Measurements from ENCODE around the gene FANK1. TPM values are rescaled to one million over a fixed set of nuclear protein-coding genes. Genes with fewer than 3 reads are reported as not detected.
"Not testable (repeated sequence)": the region's sequence is repeated elsewhere in the genome, so short reads cannot be mapped to it uniquely, and the experiment has no call there.

The FANK1 gene
- total and polyA plus RNA-seq, 2 experiments from 2014 or later = 10.2 to 13.3 TPM

- H3K79me2 ChIP-seq (ENCODE audit: insufficient read depth); in situ Hi-C loops (cut with MboI); H3K9me3 ChIP-seq (ENCODE audit: low read depth); H3K4me3 ChIP-seq; DNase-seq; H4K20me1 ChIP-seq (ENCODE audit: insufficient read depth); H3K36me3 ChIP-seq (ENCODE audit: low read depth); H3K27me3 ChIP-seq (replicated peaks; ENCODE audit: insufficient read depth); H3F3A ChIP-seq (ENCODE audit: insufficient read depth); H2AFZ ChIP-seq; H3K27ac ChIP-seq; H3K4me1 ChIP-seq (ENCODE audit: insufficient read depth); H3K9ac ChIP-seq; H3K9me2 ChIP-seq (ENCODE audit: insufficient read depth); H3K4me2 ChIP-seq (ENCODE audit: unreplicated experiment): not testable (repeated sequence)
- 60 to 65% methylated on average over 3 of the region's 3 CpGs for WGBS, 2 experiments (ENCODE audit: low coverage in 1 of 2, low lambda C conversion rate in 2 of 2, missing lambda C conversion rate in 2 of 2)
Observed at GRCh38 chr10:125909491-125909890, 13.1 kb downstream of the FANK1 start.

GRCh38 chr10:125911145-125911544, 14.8 kb downstream of the FANK1 start:
- H3K27ac ChIP-seq = no peak overlapping the region
- no peak overlapping the region for H3K9ac ChIP-seq
- no peak overlapping the region for H3K4me2 ChIP-seq (ENCODE audit: unreplicated experiment)
- H3K4me3 ChIP-seq = no peak overlapping the region
- 87 to 91% methylated on average over 10 of the region's 10 CpGs for WGBS, 2 experiments (ENCODE audit: low coverage in 1 of 2, low lambda C conversion rate in 2 of 2, missing lambda C conversion rate in 2 of 2)
- no peak for DNase-seq
- no peaks in the 10 kb centered on the region for H4K20me1 ChIP-seq (ENCODE audit: insufficient read depth)
- no peaks in the 10 kb centered on the region for H3K27me3 ChIP-seq (replicated peaks; ENCODE audit: insufficient read depth)
- TF ChIP-seq EZH2phosphoT487 (IDR thresholded peaks at IDR 0.05; ENCODE audit: insufficient read depth, low read depth) (no peak), EZH2 (IDR thresholded peaks at IDR 0.05; ENCODE audit: insufficient read depth, poor library complexity, severe bottlenecking) (no peak)
- no peaks in the 10 kb centered on the region for H3K4me1 ChIP-seq (ENCODE audit: insufficient read depth)
- no peaks in the 10 kb centered on the region for H3K36me3 ChIP-seq (ENCODE audit: low read depth)
- no peaks in the 10 kb centered on the region for H3F3A ChIP-seq (ENCODE audit: insufficient read depth)
- in situ Hi-C loops (cut with MboI) = no loop called here
- no peaks in the 10 kb centered on the region for H3K9me2 ChIP-seq (ENCODE audit: insufficient read depth)
- no peak overlapping the region for H2AFZ ChIP-seq
- no peaks in the 10 kb centered on the region for H3K79me2 ChIP-seq (ENCODE audit: insufficient read depth)
- no peaks in the 10 kb centered on the region for H3K9me3 ChIP-seq (ENCODE audit: low read depth)

- H4K20me1 ChIP-seq (ENCODE audit: insufficient read depth) = no peaks in the 10 kb centered on the region
- H3K4me3 ChIP-seq = no peak overlapping the region
- TF ChIP-seq EZH2phosphoT487 (IDR thresholded peaks at IDR 0.05; ENCODE audit: insufficient read depth, low read depth) (no peak), EZH2 (IDR thresholded peaks at IDR 0.05; ENCODE audit: insufficient read depth, poor library complexity, severe bottlenecking) (no peak)
- no peak overlapping the region for H2AFZ ChIP-seq
- no peak overlapping the region for H3K4me2 ChIP-seq (ENCODE audit: unreplicated experiment)
- H3K9me2 ChIP-seq (ENCODE audit: insufficient read depth) = no peaks in the 10 kb centered on the region
- H3F3A ChIP-seq (ENCODE audit: insufficient read depth) = no peaks in the 10 kb centered on the region
- H3K27me3 ChIP-seq (replicated peaks; ENCODE audit: insufficient read depth) = no peaks in the 10 kb centered on the region
- H3K79me2 ChIP-seq (ENCODE audit: insufficient read depth) = no peaks in the 10 kb centered on the region
- no peaks in the 10 kb centered on the region for H3K36me3 ChIP-seq (ENCODE audit: low read depth)
- H3K4me1 ChIP-seq (ENCODE audit: insufficient read depth) = no peaks in the 10 kb centered on the region
- no peak overlapping the region for H3K9ac ChIP-seq
- in situ Hi-C loops (cut with MboI) = no loop called here
- H3K27ac ChIP-seq = no peak overlapping the region
- WGBS, 2 experiments (ENCODE audit: low coverage in 1 of 2, low lambda C conversion rate in 2 of 2, missing lambda C conversion rate in 2 of 2) = 48 to 55% methylated on average over 4 of the region's 4 CpGs
- no peaks in the 10 kb centered on the region for H3K9me3 ChIP-seq (ENCODE audit: low read depth)
- no peak for DNase-seq
Observed at GRCh38 chr10:125911990-125912389, 15.6 kb downstream of the FANK1 start.

DNA sequence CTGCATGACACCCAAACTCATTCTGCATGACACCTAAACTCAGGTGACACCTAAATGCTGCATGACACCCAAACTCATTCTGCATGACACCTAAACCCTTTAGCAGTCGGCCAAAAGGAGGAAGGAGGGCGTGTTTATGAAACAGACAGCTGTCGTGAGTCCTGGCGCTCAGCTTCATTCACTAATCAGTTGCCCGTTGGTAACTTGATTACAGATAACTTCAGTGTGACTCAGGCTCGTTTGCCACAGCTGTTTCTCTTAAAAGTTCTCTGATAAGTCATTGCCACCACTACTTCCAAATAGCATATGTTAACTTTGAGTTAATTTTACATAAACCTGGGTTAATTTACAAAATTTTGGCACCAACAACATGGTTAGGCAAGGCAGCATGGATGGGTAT, 16.9 kb downstream of the FANK1 start:
- in situ Hi-C loops (cut with MboI); H3K9me2 ChIP-seq (ENCODE audit: insufficient read depth); H3K36me3 ChIP-seq (ENCODE audit: low read depth); H3K27ac ChIP-seq; H3K4me2 ChIP-seq (ENCODE audit: unreplicated experiment); H3F3A ChIP-seq (ENCODE audit: insufficient read depth); H2AFZ ChIP-seq; H3K9ac ChIP-seq; H3K4me1 ChIP-seq (ENCODE audit: insufficient read depth); DNase-seq; H3K79me2 ChIP-seq (ENCODE audit: insufficient read depth); H3K4me3 ChIP-seq; H4K20me1 ChIP-seq (ENCODE audit: insufficient read depth); H3K9me3 ChIP-seq (ENCODE audit: low read depth); H3K27me3 ChIP-seq (replicated peaks; ENCODE audit: insufficient read depth): not testable (repeated sequence)
- WGBS, 2 experiments (ENCODE audit: low coverage in 1 of 2, low lambda C conversion rate in 2 of 2, missing lambda C conversion rate in 2 of 2) = 44 to 53% methylated on average over 6 of the region's 6 CpGs

DNA sequence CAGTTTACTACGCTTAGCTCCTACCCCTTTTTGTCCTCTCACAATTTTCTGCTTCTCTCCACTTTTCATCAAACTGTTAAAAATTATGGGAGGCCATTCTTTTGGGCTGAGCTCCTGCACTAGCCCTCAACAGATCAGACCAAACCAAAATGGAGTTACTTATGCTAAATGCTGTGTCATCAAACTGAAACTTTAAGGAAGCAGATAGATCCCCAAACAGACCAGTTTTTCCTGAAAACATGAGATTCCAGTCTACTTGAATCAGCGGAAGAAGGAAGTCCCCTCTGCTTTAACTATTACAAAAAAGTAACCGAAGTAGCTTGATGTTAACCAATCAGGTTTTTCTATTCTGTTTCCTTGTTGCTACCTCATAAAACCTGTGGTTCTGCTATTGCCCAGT, 20.6 kb downstream of the FANK1 start:
- no peak for TF ChIP-seq EZH2phosphoT487 (IDR thresholded peaks at IDR 0.05; ENCODE audit: insufficient read depth, low read depth)
- no peak for TF ChIP-seq EZH2 (IDR thresholded peaks at IDR 0.05; ENCODE audit: insufficient read depth, poor library complexity, severe bottlenecking)
- WGBS, 2 experiments (ENCODE audit: low coverage in 1 of 2, low lambda C conversion rate in 2 of 2, missing lambda C conversion rate in 2 of 2) = 61 to 70% methylated on average over 3 of the region's 3 CpGs
- Histone ChIP-seq H3K4me2 (ENCODE audit: unreplicated experiment) (no peak overlapping the region), H2AFZ (no peak overlapping the region), H3K9me2 (ENCODE audit: insufficient read depth) (no peaks in the 10 kb centered on the region), H3K4me3 (no peak overlapping the region), H3K27ac (no peak overlapping the region), H3K9ac (no peak overlapping the region), H3F3A (ENCODE audit: insufficient read depth) (no peaks in the 10 kb centered on the region), H3K9me3 (ENCODE audit: low read depth) (no peaks in the 10 kb centered on the region), H3K27me3 (replicated peaks; ENCODE audit: insufficient read depth) (no peaks in the 10 kb centered on the region), H4K20me1 (ENCODE audit: insufficient read depth) (no peaks in the 10 kb centered on the region), H3K79me2 (ENCODE audit: insufficient read depth) (no peaks in the 10 kb centered on the region), H3K36me3 (ENCODE audit: low read depth) (no peaks in the 10 kb centered on the region), H3K4me1 (ENCODE audit: insufficient read depth) (peaks cover 9% of the 10 kb centered on the region; the same call in 1 of the 2 replicates)
- in situ Hi-C loops (cut with MboI) = no loop called here
- DNase-seq = no peak

GRCh38 chr10:125917704-125918361, 21.5 kb downstream of the FANK1 start:
- H3K4me3 ChIP-seq; H3K27me3 ChIP-seq (replicated peaks; ENCODE audit: insufficient read depth); H4K20me1 ChIP-seq (ENCODE audit: insufficient read depth); H3K4me1 ChIP-seq (ENCODE audit: insufficient read depth); in situ Hi-C loops (cut with MboI); H3K27ac ChIP-seq; H3F3A ChIP-seq (ENCODE audit: insufficient read depth); H3K4me2 ChIP-seq (ENCODE audit: unreplicated experiment); H2AFZ ChIP-seq; DNase-seq; H3K36me3 ChIP-seq (ENCODE audit: low read depth); H3K9me3 ChIP-seq (ENCODE audit: low read depth); H3K79me2 ChIP-seq (ENCODE audit: insufficient read depth); H3K9me2 ChIP-seq (ENCODE audit: insufficient read depth); H3K9ac ChIP-seq: not testable (repeated sequence)
- WGBS, 2 experiments (ENCODE audit: low coverage in 1 of 2, low lambda C conversion rate in 2 of 2, missing lambda C conversion rate in 2 of 2) = 75 to 76% methylated on average over 8 of the region's 8 CpGs

- H4K20me1 ChIP-seq (ENCODE audit: insufficient read depth); H3K9me2 ChIP-seq (ENCODE audit: insufficient read depth); H3K79me2 ChIP-seq (ENCODE audit: insufficient read depth); in situ Hi-C loops (cut with MboI); H3K9me3 ChIP-seq (ENCODE audit: low read depth); H3F3A ChIP-seq (ENCODE audit: insufficient read depth); H3K4me1 ChIP-seq (ENCODE audit: insufficient read depth); H3K4me2 ChIP-seq (ENCODE audit: unreplicated experiment); H3K4me3 ChIP-seq; H3K9ac ChIP-seq; DNase-seq; H3K27me3 ChIP-seq (replicated peaks; ENCODE audit: insufficient read depth); H2AFZ ChIP-seq; H3K27ac ChIP-seq; H3K36me3 ChIP-seq (ENCODE audit: low read depth): not testable (repeated sequence)
- 88 to 98% methylated on average over 2 of the region's 2 CpGs for WGBS, 2 experiments (ENCODE audit: low coverage in 1 of 2, low lambda C conversion rate in 2 of 2, missing lambda C conversion rate in 2 of 2)
Observed at GRCh38 chr10:125921643-125922306, 25.4 kb downstream of the FANK1 start.
